Endothelial cell of hepatic sinusoid (primary cell): ENCODE measurements around the gene EIF2S2.

Source experiments
- in situ Hi-C: cut with HindIII; loops from 2 replicates; pipeline ENCODE4 v1.10.0; 2017; ENCODE audit warnings: low sequenced_read_pairs

Gene EIF2S2

GRCh38 chr20:34089655-34090345 is 22.2 kb downstream of the EIF2S2 start:
- in situ Hi-C loops, result no loop called here

- in situ Hi-C loops, result no loop called here
Measured at GRCh38 chr20:34089175-34089479, 22.9 kb downstream of the EIF2S2 start.

GRCh38 chr20:34088305-34089174 is 23.5 kb downstream of the EIF2S2 start:
- in situ Hi-C loops, result no loop called here

- in situ Hi-C loops, result no loop called here
Measured at GRCh38 chr20:34085544-34086040, 26.5 kb downstream of the EIF2S2 start.

- in situ Hi-C loops, result no loop called here
Measured at GRCh38 chr20:34084227-34084923, 27.7 kb downstream of the EIF2S2 start.

- in situ Hi-C loops, result no loop called here
Measured at GRCh38 chr20:34083781-34084180, 28.3 kb downstream of the EIF2S2 start.

GRCh38 chr20:34083137-34083536 is 28.9 kb downstream of the EIF2S2 start:
- in situ Hi-C loops, result no loop called here

- in situ Hi-C loops, result no loop called here
Measured at GRCh38 chr20:34082232-34082887, 29.7 kb downstream of the EIF2S2 start.

- in situ Hi-C loops, result no loop called here
Measured at GRCh38 chr20:34079818-34080217, 32.2 kb downstream of the EIF2S2 start.

- in situ Hi-C loops, result no loop called here
Measured at GRCh38 chr20:34078540-34078939, 33.5 kb downstream of the EIF2S2 start.

- in situ Hi-C loops, result no loop called here
Measured at GRCh38 chr20:34076952-34077351, 35.1 kb downstream of the EIF2S2 start.

GRCh38 chr20:34075647-34076046 is 36.4 kb downstream of the EIF2S2 start:
- in situ Hi-C loops, result no loop called here

- in situ Hi-C loops, result no loop called here
Measured at GRCh38 chr20:34074101-34074760, 37.8 kb downstream of the EIF2S2 start.

- in situ Hi-C loops, result no loop called here
Measured at GRCh38 chr20:34072778-34073177, 39.3 kb downstream of the EIF2S2 start.

- in situ Hi-C loops, result no loop called here
Measured at GRCh38 chr20:34072076-34072475, 40.0 kb downstream of the EIF2S2 start.

- in situ Hi-C loops, result no loop called here
Measured at GRCh38 chr20:34070859-34071258, 41.2 kb downstream of the EIF2S2 start.

GRCh38 chr20:34070079-34070439 is 42.0 kb downstream of the EIF2S2 start:
- in situ Hi-C loops, result no loop called here

- in situ Hi-C loops, result no loop called here
Measured at GRCh38 chr20:34069341-34070078, 42.5 kb downstream of the EIF2S2 start.

- in situ Hi-C loops, result no loop called here
Measured at GRCh38 chr20:34068001-34068400, 44.0 kb downstream of the EIF2S2 start.
